Measurements from ENCODE around the gene LPCAT3. TPM values are rescaled to one million over a fixed set of nuclear protein-coding genes. Genes with fewer than 3 reads are reported as not detected.

Gene LPCAT3
- total and polyA plus RNA-seq, 8 donors: 15.0 to 116 (median 48.2) TPM

GRCh38 chr12:6996040-6996441 is 22.2 kb downstream of the LPCAT3 start:
- Histone ChIP-seq H3K27ac (no peak overlapping the region), H3K27me3 (no peaks in the 10 kb centered on the region), H3K9me3 (no peaks in the 10 kb centered on the region), H3K4me3 (no peak overlapping the region), H3K4me1 (peaks cover 0 to 28% (median 10%) of the 10 kb centered on the region in 4 donors), H3K36me3 (peaks cover 9 to 63% (median 44%) of the 10 kb centered on the region in 4 donors)
- intact Hi-C loops (cut with DNase I; ENCODE audit: low total_unique reads): no loop called here
- no peak for DNase-seq
- no peak for TF ChIP-seq EP300 (IDR thresholded peaks at IDR 0.05)
- WGBS, 5 donors: 35 to 61% (median 48%) methylated on average over 2 of the region's 2 CpGs

GRCh38 chr12:6987956-6988553 is 30.2 kb downstream of the LPCAT3 start:
- peaks cover 7 to 25% (median 18%) of the 10 kb centered on the region in 4 donors for H3K4me1 ChIP-seq
- H3K9me3 ChIP-seq: no peaks in the 10 kb centered on the region
- intact Hi-C loops (cut with DNase I; ENCODE audit: low total_unique reads): no loop called here
- peak in 2 of 3 donors; percentile 35 to 75 for TF ChIP-seq POLR2AphosphoS5 (IDR thresholded peaks at IDR 0.05)
- TF ChIP-seq EP300 (IDR thresholded peaks at IDR 0.05): no peak
- TF ChIP-seq POLR2A (IDR thresholded peaks at IDR 0.05): no peak
- peaks cover 0 to 68% (median 36%) of the 10 kb centered on the region in 4 donors for H3K36me3 ChIP-seq
- no peak overlapping the region for H3K4me3 ChIP-seq
- H3K27ac ChIP-seq: peak overlapping the region; percentile 63 to 82 (median 78)
- peak; percentile 83 to 86 for DNase-seq
- WGBS, 5 donors: 34 to 61% (median 50%) methylated on average over 11 of the region's 11 CpGs
- H3K27me3 ChIP-seq: no peaks in the 10 kb centered on the region

- DNase-seq: no peak
- H3K4me3 ChIP-seq: no peak overlapping the region
- H3K27ac ChIP-seq: peak overlapping the region in 4 of 5 donors; percentile 46 to 71 (median 66)
- H3K9me3 ChIP-seq: no peaks in the 10 kb centered on the region
- intact Hi-C loops (cut with DNase I; ENCODE audit: low total_unique reads): no loop called here
- WGBS, 5 donors: 83 to 87% (median 86%) methylated on average over 7 of the region's 7 CpGs
- peaks cover 42 to 93% (median 76%) of the 10 kb centered on the region in 4 donors for H3K36me3 ChIP-seq
- H3K4me1 ChIP-seq: peaks cover 30 to 51% (median 38%) of the 10 kb centered on the region in 4 donors
- no peaks in the 10 kb centered on the region for H3K27me3 ChIP-seq
- TF ChIP-seq POLR2A (IDR thresholded peaks at IDR 0.05) (no peak), POLR2AphosphoS5 (IDR thresholded peaks at IDR 0.05) (no peak), CTCF (IDR thresholded peaks at IDR 0.05) (no peak), EP300 (IDR thresholded peaks at IDR 0.05) (no peak)
These were observed 35.7 kb downstream of the LPCAT3 start for GRCh38 chr12:6982532-6982931.

- DNase-seq: peak; percentile 55 to 71
- Histone ChIP-seq H3K4me1 (peaks cover 30 to 44% (median 38%) of the 10 kb centered on the region in 4 donors), H3K27ac (peak overlapping the region; percentile 4 to 71 (median 63)), H3K27me3 (no peaks in the 10 kb centered on the region), H3K36me3 (peaks cover 54 to 95% (median 85%) of the 10 kb centered on the region in 4 donors), H3K4me3 (no peak overlapping the region), H3K9me3 (no peaks in the 10 kb centered on the region)
- intact Hi-C loops (cut with DNase I; ENCODE audit: low total_unique reads): no loop called here
- TF ChIP-seq POLR2AphosphoS5 (IDR thresholded peaks at IDR 0.05) (peak in 2 of 3 donors; percentile 36 to 57), EP300 (IDR thresholded peaks at IDR 0.05) (no peak)
- WGBS, 5 donors: 34 to 70% (median 55%) methylated on average over 10 of the region's 10 CpGs
These were observed 36.9 kb downstream of the LPCAT3 start for GRCh38 chr12:6981152-6982052.

GRCh38 chr12:6980740-6981139 is 37.5 kb downstream of the LPCAT3 start:
- no peak overlapping the region for H3K4me3 ChIP-seq
- H3K4me1 ChIP-seq: peaks cover 30 to 44% (median 38%) of the 10 kb centered on the region in 4 donors
- intact Hi-C loops (cut with DNase I; ENCODE audit: low total_unique reads): no loop called here
- no peaks in the 10 kb centered on the region for H3K27me3 ChIP-seq
- TF ChIP-seq EP300 (IDR thresholded peaks at IDR 0.05) (no peak), POLR2A (IDR thresholded peaks at IDR 0.05) (no peak), CTCF (IDR thresholded peaks at IDR 0.05) (no peak), POLR2AphosphoS5 (IDR thresholded peaks at IDR 0.05) (no peak)
- H3K27ac ChIP-seq: peak overlapping the region; percentile 4 to 71 (median 63)
- H3K9me3 ChIP-seq: no peaks in the 10 kb centered on the region
- peak in 1 of 2 donors; percentile 16 for DNase-seq
- peaks cover 60 to 95% (median 89%) of the 10 kb centered on the region in 4 donors for H3K36me3 ChIP-seq

Measured in stomach (tissue), 9 donors.